HG03139 (cell line): Measurements from ENCODE around the gene SF1.
"Not testable (repeated sequence)": the region's sequence is repeated elsewhere in the genome, so short reads cannot be mapped to it uniquely, and the experiment has no call there.

Experiments used
- ATAC-seq: cut with Tn5 transposase; IDR thresholded peaks from one replicate; pipeline ENCODE4 v1.9.1; 2021; ENCODE audit not compliant: unreplicated experiment

Gene SF1

GRCh38 chr11:64778473-64779298 lies at the start of gene SF1:
Gene SF1 (minus strand): TSS chr11:64778542. CDS start chr11:64778392, 150 bp downstream.
- peak; percentile 74 for ATAC-seq

GRCh38 chr11:64827451-64827839 lies 49.1 kb upstream of the SF1 start:
- ATAC-seq = no peak

GRCh38 chr11:64826578-64827450 lies 48.5 kb upstream of the SF1 start:
- no peak for ATAC-seq

DNA sequence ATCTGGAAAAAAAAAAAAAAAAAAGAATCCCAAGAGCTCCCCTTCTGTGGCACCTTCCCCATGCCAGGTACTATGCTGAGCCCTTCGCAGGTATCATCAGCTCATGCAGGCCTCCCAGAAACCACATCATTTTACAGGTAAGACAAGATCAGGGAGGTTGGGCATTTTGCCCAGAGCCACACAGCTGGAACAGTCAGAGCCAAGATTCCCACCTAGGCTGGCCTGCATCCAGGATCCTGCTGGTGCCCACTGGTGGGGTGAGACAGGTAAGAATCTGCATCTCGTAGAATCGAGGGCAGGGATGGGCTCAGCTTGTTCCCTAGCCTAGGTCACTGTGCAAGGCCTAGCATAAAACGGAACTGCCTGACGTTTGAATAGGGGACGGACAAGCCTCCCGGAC lies 47.7 kb upstream of the SF1 start:
- ATAC-seq = no peak

DNA sequence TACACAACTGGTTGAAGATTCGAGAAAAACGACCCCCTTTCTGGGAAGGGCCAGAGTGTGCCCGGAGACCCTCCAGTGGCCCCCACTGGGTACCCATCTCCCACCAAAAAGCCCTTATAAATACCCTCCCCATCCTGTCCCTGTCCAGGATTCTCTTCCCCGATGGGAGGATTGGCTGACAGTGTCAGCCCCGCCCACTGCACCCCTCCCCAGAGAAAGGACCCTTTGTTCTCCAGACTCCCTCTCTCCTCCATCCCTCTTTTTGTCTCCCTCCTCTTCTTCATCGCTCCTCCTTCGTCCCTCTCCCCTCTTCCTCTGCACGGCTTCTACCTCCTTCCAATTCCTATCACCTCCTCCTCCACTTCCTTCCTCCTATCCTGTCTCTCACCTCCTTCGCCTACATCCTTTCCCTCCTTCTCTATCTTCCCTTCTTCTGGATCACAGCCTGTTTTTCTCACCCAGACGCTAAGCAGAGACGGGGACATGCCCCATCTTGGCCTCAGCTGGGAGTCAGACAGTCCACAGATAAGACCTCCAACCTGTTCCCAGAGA lies 45.3 kb upstream of the SF1 start:
- ATAC-seq = no peak

DNA sequence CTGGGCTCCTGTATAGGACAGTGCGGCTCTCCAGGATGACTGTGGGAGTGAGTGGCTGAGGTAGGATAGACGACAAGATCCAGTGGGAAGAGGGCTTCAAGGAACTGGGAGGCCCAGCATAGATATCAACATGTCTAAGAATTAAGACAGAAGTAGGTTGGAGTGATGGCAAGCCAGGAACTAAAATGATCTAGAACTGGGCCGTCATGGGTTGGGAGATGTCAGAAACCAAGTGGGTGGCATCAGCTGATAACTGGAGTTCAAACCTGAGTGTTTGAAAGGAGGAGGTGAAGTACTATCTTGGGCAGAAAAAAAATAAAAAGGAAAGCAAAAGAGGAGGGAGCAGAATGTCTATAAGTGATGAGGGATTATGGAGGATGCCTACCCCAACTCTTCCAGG lies 39.1 kb upstream of the SF1 start:
- no peak for ATAC-seq

GRCh38 chr11:64815433-64815832 lies 37.1 kb upstream of the SF1 start:
- not testable (repeated sequence) for ATAC-seq

- no peak for ATAC-seq
Measured at GRCh38 chr11:64814712-64815187, 36.4 kb upstream of the SF1 start.

GRCh38 chr11:64813826-64814225 lies 35.5 kb upstream of the SF1 start:
- ATAC-seq = no peak

GRCh38 chr11:64810891-64811272 lies 32.5 kb upstream of the SF1 start:
- no peak for ATAC-seq

DNA sequence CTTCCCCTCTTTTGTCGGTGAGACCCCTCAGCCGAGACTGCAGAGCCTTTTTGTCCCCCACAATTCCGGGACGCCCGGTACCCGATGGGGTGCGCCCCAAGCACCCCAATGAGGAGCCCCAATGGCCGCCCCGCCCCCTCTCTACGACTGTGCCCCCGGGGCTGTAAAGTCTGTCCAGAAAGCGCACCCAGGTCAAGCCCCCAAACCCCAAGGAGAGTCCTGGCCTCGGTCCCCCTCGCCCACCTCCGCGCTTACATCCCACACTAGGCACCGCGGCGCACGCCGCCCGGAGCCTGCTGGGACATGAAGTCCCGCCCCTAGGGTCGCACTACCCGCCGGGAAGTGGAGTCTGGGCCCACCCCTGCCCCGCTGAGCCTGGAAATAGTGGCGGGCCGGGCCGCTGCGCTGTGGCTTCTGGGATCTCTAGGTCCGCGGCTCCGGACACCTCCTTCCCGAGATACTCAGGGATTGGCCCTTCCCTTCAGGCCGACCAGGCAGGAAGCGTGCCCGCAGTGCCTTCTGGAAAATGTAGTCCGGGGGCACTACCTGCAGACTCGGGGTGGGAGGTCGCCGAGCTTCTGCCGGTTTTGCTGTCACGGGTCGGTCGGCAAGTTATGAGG lies 32.0 kb upstream of the SF1 start, which contains the start of gene MEN1:
MEN1 (minus strand) TSS at position 281 of the 620 bp plus-strand sequence. CDS start 442 bp downstream, outside the sequence.
- peak; percentile 61 for ATAC-seq

GRCh38 chr11:64809781-64810241 lies 31.5 kb upstream of the SF1 start:
- ATAC-seq = no peak

- no peak for ATAC-seq
Measured at GRCh38 chr11:64805481-64805880, 27.1 kb upstream of the SF1 start.

DNA sequence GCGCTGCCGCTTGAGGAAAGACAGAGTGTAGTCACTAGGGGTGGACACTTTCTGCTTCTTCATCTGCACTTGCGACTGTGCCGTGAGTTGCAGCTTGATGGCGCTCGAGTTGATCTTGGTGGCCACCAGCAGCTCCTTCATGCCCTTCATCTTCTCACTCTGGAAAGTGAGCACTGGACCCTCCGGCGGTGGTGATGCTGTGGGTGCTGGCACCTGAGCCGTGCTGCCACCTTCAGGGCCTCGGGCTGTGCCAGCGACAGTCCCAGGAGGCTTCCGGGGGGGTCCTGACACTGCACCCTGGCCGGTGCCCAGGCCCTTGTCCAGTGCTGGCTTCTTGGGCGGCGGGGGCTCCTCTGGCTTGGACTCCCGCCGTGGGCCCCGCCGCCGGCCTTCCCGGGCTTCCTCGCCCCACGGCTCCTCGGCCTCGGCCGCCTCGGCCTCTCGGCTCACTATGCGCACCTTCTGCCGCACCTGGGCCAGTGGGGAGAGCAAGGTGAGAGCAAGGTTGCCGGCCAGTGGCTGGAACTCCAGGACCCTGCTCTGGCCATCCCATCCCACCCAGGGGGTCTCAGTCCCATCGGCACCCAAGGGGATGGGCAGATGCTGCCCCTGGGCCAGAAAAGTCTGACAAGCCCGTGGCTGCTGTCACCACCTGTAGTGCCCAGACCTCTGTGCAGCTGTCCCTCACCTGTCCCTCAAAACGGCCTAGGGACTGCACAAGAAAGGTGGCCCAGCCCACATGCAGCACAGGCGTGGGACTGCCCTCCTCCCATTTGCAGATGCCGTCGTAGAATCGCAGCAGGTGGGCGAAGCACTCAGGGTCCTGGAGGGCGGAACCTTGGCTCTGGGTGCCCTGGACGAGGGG lies 26.2 kb upstream of the SF1 start:
- no peak for ATAC-seq

GRCh38 chr11:64803846-64804345 lies 25.6 kb upstream of the SF1 start:
- ATAC-seq = no peak

- no peak for ATAC-seq
Measured at GRCh38 chr11:64803158-64803845, 25.0 kb upstream of the SF1 start, which contains the start of gene MAP4K2. Gene MAP4K2 (minus strand): TSS chr11:64803214. CDS start chr11:64803149, 65 bp downstream.

- ATAC-seq = no peak
Measured at GRCh38 chr11:64802370-64803157, 24.2 kb upstream of the SF1 start.
